Fibroblast of pulmonary artery (primary cell): Measurements from ENCODE around the gene TUBA1A.
"Not testable (repeated sequence)": the region's sequence is repeated elsewhere in the genome, so short reads cannot be mapped to it uniquely, and the experiment has no call there.

ENCODE experiments used
- DNase-seq: peaks from one replicate; pipeline ENCODE4 v3.0.0-alpha.2; 2010; ENCODE audit warnings: low read depth
- H3K4me3 ChIP-seq: replicated peaks from 2 replicates; pipeline ENCODE4 v1.5.1; 2011; ENCODE audit warnings: low read depth, mild to moderate bottlenecking, control low read depth, low read length, moderate library complexity
- TF ChIP-seq, protein P1 (sequence below): IDR thresholded peaks from 2 replicates; pipeline ENCODE4 v1.5.1; 2011; ENCODE audit warnings: mild to moderate bottlenecking, control low read depth, low read length, inconsistent platforms; ENCODE audit errors: missing control alignments

Gene TUBA1A

DNA sequence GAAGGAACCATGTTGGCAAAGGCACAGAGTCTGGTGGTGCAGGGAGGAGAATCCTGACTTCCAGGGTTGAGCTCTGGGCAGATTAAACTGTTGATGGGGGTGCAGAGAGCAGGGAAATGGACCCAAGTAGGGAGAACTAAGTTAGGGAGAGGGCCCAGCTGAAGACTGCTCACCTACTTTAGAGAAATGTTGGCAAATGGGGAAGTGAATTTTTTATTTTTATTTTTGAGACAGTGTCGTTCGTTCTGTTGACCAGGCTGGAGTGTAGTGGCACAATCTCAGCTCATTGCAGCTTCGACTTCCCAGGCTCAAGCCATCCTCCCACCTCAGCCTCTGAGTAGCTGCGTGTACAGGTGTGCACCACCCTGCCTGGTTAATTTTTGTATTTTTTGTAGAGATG lies 32.1 kb upstream of the TUBA1A start:
- no peak for DNase-seq

GRCh38 chr12:49219417-49220026 lies 30.6 kb upstream of the TUBA1A start:
- TF ChIP-seq, protein P1, sequence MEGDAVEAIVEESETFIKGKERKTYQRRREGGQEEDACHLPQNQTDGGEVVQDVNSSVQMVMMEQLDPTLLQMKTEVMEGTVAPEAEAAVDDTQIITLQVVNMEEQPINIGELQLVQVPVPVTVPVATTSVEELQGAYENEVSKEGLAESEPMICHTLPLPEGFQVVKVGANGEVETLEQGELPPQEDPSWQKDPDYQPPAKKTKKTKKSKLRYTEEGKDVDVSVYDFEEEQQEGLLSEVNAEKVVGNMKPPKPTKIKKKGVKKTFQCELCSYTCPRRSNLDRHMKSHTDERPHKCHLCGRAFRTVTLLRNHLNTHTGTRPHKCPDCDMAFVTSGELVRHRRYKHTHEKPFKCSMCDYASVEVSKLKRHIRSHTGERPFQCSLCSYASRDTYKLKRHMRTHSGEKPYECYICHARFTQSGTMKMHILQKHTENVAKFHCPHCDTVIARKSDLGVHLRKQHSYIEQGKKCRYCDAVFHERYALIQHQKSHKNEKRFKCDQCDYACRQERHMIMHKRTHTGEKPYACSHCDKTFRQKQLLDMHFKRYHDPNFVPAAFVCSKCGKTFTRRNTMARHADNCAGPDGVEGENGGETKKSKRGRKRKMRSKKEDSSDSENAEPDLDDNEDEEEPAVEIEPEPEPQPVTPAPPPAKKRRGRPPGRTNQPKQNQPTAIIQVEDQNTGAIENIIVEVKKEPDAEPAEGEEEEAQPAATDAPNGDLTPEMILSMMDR, result no peak
- no peak overlapping the region for H3K4me3 ChIP-seq
- no peak for DNase-seq

More for the DNA sequence above, 32.1 kb upstream of the TUBA1A start:
- H3K4me3 ChIP-seq, result no peak overlapping the region
- TF ChIP-seq, protein P1, result no peak

DNA sequence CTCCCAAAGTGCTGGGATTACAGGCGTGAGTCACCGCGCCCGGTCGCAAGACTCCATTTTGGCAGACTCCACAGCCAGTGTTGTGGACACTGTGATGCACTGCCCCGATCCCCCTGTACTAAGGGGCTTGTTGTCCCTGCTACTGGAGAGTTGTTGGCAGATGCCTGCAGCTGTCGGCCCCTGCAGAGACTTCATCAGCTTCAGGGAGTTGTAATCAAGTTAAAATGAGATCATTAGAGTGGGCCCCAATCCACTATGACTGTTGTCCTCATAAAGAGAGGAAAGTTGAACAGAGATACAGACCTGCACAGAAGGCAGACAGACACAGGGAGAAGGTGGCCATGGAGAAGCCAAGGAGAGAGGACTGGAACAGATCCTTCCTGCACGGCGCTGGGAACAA lies 23.7 kb upstream of the TUBA1A start:
- no peak for DNase-seq
- TF ChIP-seq, protein P1, result no peak

GRCh38 chr12:49210703-49211102 lies 21.8 kb upstream of the TUBA1A start:
- not testable (repeated sequence) for DNase-seq, H3K4me3 ChIP-seq

More for the DNA sequence above, 23.7 kb upstream of the TUBA1A start:
- H3K4me3 ChIP-seq, result no peak overlapping the region

- TF ChIP-seq, protein P1, result no peak
- no peak overlapping the region for H3K4me3 ChIP-seq
- DNase-seq, result no peak
These were observed 19.8 kb upstream of the TUBA1A start for GRCh38 chr12:49208676-49209075.

- TF ChIP-seq, protein P1, result no peak
- H3K4me3 ChIP-seq, result no peak overlapping the region
- DNase-seq, result no peak
These were observed 19.3 kb upstream of the TUBA1A start for GRCh38 chr12:49208146-49208545.

DNA sequence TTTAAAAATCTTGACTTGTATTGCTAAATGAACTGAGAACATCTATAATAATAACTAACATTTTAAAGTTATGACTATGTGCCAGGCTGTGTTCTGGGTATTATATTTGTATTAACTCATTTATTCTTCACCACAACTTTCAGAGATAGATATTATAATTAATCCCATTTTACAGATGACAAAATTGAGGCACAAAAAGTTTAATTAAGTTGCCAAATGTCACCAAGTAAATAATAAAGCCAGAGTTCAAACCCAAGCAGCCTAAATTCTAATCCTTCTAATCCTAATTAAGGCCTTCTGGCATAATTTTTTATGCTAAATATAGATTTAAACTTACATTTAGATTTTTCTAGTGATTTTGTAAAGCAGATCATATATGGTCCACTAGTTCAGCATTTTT lies 17.5 kb upstream of the TUBA1A start:
- H3K4me3 ChIP-seq, result no peak overlapping the region
- TF ChIP-seq, protein P1, result no peak
- DNase-seq, result no peak
